ENCODE results near the gene ASXL2.

GRCh38 chr2:25819597-25820039 is 58.7 kb downstream of the ASXL2 start:
- TF ChIP-seq CTCF (IDR thresholded peaks at IDR 0.05), result no peak
- TF ChIP-seq POLR2A (IDR thresholded peaks at IDR 0.05), result no peak
